ENCODE data around the gene ITSN1.

- TF ChIP-seq, protein P1, sequence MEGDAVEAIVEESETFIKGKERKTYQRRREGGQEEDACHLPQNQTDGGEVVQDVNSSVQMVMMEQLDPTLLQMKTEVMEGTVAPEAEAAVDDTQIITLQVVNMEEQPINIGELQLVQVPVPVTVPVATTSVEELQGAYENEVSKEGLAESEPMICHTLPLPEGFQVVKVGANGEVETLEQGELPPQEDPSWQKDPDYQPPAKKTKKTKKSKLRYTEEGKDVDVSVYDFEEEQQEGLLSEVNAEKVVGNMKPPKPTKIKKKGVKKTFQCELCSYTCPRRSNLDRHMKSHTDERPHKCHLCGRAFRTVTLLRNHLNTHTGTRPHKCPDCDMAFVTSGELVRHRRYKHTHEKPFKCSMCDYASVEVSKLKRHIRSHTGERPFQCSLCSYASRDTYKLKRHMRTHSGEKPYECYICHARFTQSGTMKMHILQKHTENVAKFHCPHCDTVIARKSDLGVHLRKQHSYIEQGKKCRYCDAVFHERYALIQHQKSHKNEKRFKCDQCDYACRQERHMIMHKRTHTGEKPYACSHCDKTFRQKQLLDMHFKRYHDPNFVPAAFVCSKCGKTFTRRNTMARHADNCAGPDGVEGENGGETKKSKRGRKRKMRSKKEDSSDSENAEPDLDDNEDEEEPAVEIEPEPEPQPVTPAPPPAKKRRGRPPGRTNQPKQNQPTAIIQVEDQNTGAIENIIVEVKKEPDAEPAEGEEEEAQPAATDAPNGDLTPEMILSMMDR (conservative IDR thresholded peaks at IDR 0.05 in 1 of 2, IDR thresholded peaks at IDR 0.05 in 1 of 2; ENCODE audit: extremely low read depth in 1 of 2, insufficient read depth in 1 of 2, low read depth in 1 of 2, low read length in 2 of 2), result no peak
- no peak for TF ChIP-seq EZH2 (IDR thresholded peaks at IDR 0.05; ENCODE audit: borderline replicate concordance, low read length)
Measured at GRCh38 chr21:33659568-33659949, 17.3 kb downstream of the ITSN1 start.
